Glutamatergic neuron (in vitro differentiated cells): ENCODE measurements around the gene WNK1. TPM values are rescaled to one million over a fixed set of nuclear protein-coding genes. Genes with fewer than 3 reads are reported as not detected.
"Not testable (repeated sequence)": the region's sequence is repeated elsewhere in the genome, so short reads cannot be mapped to it uniquely, and the experiment has no call there.

Experiments used
- DNase-seq: peaks from one replicate; pipeline ENCODE4 v3.0.0; 2022
- H3K27ac Mint-ChIP-seq: one replicate; pipeline ENCODE4 v1.8.0; 2020; ENCODE audit warnings: mild to moderate bottlenecking, mixed read lengths, inconsistent platforms; ENCODE audit not compliant: unreplicated experiment
- H3K27me3 Mint-ChIP-seq: one replicate; pipeline ENCODE4 v1.8.0; 2020; ENCODE audit warnings: mild to moderate bottlenecking, moderate library complexity, mixed read lengths, inconsistent platforms; ENCODE audit not compliant: unreplicated experiment
- H3K36me3 Mint-ChIP-seq: one replicate; pipeline ENCODE4 v1.8.0; 2020; ENCODE audit warnings: mild to moderate bottlenecking, mixed read lengths, inconsistent platforms; ENCODE audit not compliant: unreplicated experiment
- H3K4me1 Mint-ChIP-seq: one replicate; pipeline ENCODE4 v1.8.0; 2020; ENCODE audit warnings: mild to moderate bottlenecking, low read depth, mixed read lengths, inconsistent platforms; ENCODE audit not compliant: unreplicated experiment
- H3K4me3 Mint-ChIP-seq: one replicate; pipeline ENCODE4 v1.8.0; 2020; ENCODE audit warnings: mild to moderate bottlenecking, mixed read lengths, inconsistent platforms; ENCODE audit not compliant: unreplicated experiment
- H3K9me3 Mint-ChIP-seq: one replicate; pipeline ENCODE4 v1.8.0; 2020; ENCODE audit warnings: mild to moderate bottlenecking, moderate library complexity, mixed read lengths, inconsistent platforms; ENCODE audit not compliant: unreplicated experiment
- long read RNA-seq: library from polyadenylated mRNA; unstranded; transcript quantifications from one replicate; pipeline ENCODE4 v2.0.0, GENCODE V29; 2020; ENCODE audit not compliant: unreplicated experiment
- total RNA-seq: library from RNA; stranded (reverse); fragmentation: NEBNext Ultra II Directional; extraction: Animal tissue kit (Norgen Biotek cat#: 25700); gene quantifications from one replicate; pipeline ENCODE4 v1.2.1, GENCODE V29; 2021; ENCODE audit not compliant: unreplicated experiment
- TF ChIP-seq, protein P1 (sequence below): fragments of 200-600 bp; sonication (generic); IDR thresholded peaks from one replicate; pipeline ENCODE4 v1.5.0; 2021; ENCODE audit not compliant: partially characterized antibody, unreplicated experiment

The WNK1 gene
- total RNA-seq = 182 TPM
- long read RNA-seq, partial matches to known transcripts = 2 of 12 reads
- long read RNA-seq, other reads (novel, unspliced or antisense) = 9 of 12 reads

DNA sequence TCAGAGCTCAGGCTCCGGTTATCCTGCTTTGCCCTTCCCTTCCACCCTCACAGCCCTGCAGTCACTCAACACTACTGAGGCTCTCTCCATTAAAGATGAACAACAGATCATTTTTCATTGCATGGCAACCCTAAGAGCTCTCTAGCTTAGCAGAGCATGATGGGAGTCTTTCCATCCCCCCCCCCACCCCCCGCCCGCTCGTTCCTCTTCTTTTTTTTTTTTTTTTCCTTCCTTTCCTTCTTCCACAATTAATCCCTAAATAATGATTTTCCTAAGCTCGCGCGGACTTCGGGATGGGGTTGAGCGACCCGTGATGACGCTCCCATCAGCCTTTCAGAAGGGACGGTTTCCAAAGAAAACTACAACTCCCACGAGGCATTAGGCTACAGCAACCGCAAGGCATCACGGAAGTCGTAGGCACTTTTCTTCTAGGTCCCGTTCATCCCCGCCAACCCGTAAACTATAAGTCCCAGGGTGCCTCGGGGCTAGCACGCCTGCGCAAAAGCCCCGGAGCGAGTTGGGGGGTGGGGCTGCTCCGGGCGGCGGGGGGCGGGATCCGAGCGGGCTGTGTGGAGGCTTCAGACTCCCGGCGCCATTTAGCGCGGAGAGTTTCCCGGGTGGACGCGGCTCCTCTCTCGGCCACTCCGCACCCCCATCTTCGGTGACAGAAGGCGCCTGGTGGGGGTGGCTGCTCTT lies at the start of gene WNK1:
WNK1 (plus strand) TSS at position 581 of the 696 bp plus-strand sequence. CDS start 987 bp downstream, outside the sequence.
- Mint-ChIP-seq H3K4me1 (peaks cover 24% of the 10 kb centered on the region), H3K4me3 (peak within 1 kb of the TSS; percentile 98), H3K36me3 (no peaks in the 10 kb centered on the region), H3K27ac (peak within 1 kb of the TSS; percentile 75), H3K27me3 (peaks cover 4% of the 10 kb centered on the region), H3K9me3 (peaks cover 2% of the 10 kb centered on the region)
- TF ChIP-seq, protein P1, sequence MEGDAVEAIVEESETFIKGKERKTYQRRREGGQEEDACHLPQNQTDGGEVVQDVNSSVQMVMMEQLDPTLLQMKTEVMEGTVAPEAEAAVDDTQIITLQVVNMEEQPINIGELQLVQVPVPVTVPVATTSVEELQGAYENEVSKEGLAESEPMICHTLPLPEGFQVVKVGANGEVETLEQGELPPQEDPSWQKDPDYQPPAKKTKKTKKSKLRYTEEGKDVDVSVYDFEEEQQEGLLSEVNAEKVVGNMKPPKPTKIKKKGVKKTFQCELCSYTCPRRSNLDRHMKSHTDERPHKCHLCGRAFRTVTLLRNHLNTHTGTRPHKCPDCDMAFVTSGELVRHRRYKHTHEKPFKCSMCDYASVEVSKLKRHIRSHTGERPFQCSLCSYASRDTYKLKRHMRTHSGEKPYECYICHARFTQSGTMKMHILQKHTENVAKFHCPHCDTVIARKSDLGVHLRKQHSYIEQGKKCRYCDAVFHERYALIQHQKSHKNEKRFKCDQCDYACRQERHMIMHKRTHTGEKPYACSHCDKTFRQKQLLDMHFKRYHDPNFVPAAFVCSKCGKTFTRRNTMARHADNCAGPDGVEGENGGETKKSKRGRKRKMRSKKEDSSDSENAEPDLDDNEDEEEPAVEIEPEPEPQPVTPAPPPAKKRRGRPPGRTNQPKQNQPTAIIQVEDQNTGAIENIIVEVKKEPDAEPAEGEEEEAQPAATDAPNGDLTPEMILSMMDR = no peak
- peak; percentile 97 for DNase-seq

DNA sequence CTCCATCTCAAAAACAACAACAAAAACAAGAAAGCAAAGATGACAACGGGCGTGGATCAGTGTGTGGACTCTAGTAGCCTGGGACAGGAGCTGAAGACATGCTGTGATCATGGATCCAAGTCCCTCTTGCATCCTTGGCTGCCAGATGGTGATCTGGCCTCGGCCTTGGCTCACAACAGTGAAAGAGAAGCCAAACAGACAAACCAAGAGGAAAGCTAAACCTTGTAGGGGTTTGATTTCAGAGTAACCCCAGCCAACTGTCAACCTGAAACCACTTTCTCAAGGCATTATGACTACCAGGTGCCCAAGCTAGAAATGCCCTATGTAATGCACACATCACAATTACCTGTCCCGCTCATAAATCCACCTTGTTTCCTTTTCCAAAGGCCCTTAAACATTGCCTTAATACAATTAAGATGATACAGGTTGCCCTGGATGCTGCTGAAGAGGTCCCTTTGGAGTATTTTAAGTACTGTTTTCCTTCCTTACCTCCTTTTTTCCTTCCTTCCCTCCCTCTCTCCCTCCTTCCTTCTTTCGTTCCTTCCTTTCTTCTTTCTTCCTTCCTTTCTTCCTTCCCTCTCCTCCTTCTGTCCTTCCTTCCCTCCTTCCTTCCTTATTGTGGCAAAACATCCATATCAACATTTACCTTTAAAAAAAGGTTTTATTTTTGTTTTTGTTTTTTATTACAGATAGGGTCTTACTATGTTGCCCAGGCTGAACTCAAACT lies 47.7 kb upstream of the WNK1 start:
- peaks cover 5% of the 10 kb centered on the region for H3K36me3 Mint-ChIP-seq
- no peak overlapping the region for H3K27ac Mint-ChIP-seq
- no peaks in the 10 kb centered on the region for H3K4me1 Mint-ChIP-seq
- TF ChIP-seq, protein P1 = no peak
- H3K27me3 Mint-ChIP-seq = peaks cover 4% of the 10 kb centered on the region
- H3K4me3 Mint-ChIP-seq = no peak overlapping the region
- H3K9me3 Mint-ChIP-seq = no peaks in the 10 kb centered on the region
- no peak for DNase-seq

DNA sequence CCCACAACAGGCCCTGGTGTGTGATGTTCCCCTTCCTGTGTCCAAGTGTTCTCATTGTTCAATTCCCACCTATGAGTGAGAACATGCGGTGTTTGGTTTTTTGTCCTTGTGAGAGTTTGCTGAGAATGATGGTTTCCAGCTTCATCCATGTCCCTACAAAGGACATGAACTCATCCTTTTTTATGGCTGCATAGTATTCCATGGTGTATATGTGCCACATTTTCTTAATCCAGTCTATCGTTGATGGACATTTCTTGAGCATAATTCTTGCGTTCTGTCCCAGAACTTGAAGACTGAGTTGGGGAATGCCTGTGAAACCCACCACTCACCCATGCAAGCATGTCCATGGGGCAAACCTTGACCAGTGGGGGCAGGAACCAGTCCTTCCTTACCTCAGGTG lies 44.3 kb upstream of the WNK1 start:
- H3K4me1 Mint-ChIP-seq, DNase-seq, H3K4me3 Mint-ChIP-seq, H3K27me3 Mint-ChIP-seq, H3K36me3 Mint-ChIP-seq, H3K9me3 Mint-ChIP-seq, H3K27ac Mint-ChIP-seq: not testable (repeated sequence)

DNA sequence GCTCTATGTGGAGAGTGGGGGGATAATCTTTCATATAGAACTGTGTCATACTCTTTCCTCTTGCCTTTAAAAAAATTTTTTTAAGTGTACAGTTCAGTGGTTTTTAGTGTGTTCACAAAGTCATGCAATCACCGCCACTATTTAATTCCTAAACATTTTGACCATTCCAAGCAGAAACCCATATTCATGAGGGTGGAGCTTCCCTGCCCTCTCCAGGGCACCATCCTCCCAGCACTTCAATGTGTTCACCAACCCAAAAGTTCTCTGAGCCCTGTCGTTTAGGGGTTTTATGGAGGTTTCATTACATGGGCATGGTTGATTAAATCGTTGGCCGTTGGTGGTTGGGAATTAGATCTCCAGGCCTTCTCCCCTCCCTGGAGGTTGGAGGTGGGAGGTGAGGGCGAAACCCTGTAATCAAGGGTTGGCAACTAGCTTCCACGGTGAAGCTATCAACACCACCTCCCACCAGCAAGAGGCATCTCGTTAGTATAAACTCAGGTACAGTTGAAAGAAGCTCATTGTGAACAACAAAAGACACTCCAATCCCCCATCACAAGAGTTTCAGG lies 42.8 kb upstream of the WNK1 start:
- H3K27ac Mint-ChIP-seq = no peak overlapping the region
- H3K9me3 Mint-ChIP-seq = no peaks in the 10 kb centered on the region
- no peaks in the 10 kb centered on the region for H3K4me1 Mint-ChIP-seq
- TF ChIP-seq, protein P1 = no peak
- peaks cover 6% of the 10 kb centered on the region for H3K27me3 Mint-ChIP-seq
- DNase-seq = no peak
- no peaks in the 10 kb centered on the region for H3K36me3 Mint-ChIP-seq
- no peak overlapping the region for H3K4me3 Mint-ChIP-seq

DNA sequence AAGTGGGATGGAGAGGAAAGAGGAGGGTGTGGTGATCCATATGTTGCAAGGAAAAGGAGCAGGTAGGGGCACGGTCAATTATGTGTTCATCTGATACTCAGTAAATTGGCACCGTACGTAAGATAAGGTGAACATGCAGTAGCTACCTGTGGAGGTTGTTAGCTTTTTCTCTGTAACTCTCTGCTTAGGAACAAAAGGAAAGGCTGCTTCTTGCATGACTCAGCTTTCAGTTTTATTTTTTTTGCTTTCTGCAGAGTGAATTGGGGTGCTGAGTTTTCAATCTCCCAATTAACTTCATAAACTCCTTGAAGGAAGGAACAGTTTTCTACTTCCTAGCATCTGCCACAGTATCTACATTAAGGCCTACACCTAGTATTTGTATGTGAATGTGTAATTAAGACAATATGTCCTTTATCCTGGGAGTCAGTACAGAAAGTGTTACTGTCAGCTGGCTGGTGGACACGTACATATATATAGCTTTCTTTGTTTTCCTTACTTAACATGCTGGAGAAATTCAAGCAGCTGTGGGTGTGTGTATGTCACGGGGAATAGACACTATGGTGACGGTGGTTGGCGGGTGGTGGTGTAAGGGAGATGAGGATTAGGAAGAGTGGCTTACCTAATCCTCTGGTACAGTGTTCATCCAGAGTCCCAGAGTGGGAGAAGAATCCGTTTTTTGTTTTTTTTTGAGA lies 40.1 kb upstream of the WNK1 start:
- Mint-ChIP-seq H3K4me3 (no peak overlapping the region), H3K9me3 (no peaks in the 10 kb centered on the region), H3K27me3 (peaks cover 1% of the 10 kb centered on the region), H3K4me1 (no peaks in the 10 kb centered on the region), H3K36me3 (no peaks in the 10 kb centered on the region), H3K27ac (no peak overlapping the region)
- no peak for DNase-seq
- TF ChIP-seq, protein P1 = no peak
